HG03175 (cell line): ENCODE results near the gene SLC6A4.
A peak's percentile ranks its signal among the peaks of the same experiment; 100 is the strongest.
"Not testable (repeated sequence)": the region's sequence is repeated elsewhere in the genome, so short reads cannot be mapped to it uniquely, and the experiment has no call there.

Experiments used
- ATAC-seq: cut with Tn5 transposase; IDR thresholded peaks from one replicate; pipeline ENCODE4 v1.9.1; 2021; ENCODE audit warnings: mild to moderate bottlenecking, moderate library complexity; ENCODE audit not compliant: unreplicated experiment

SLC6A4 gene

GRCh38 chr17:30176855-30177254 is 58.6 kb downstream of the SLC6A4 start:
- ATAC-seq, result no peak

DNA sequence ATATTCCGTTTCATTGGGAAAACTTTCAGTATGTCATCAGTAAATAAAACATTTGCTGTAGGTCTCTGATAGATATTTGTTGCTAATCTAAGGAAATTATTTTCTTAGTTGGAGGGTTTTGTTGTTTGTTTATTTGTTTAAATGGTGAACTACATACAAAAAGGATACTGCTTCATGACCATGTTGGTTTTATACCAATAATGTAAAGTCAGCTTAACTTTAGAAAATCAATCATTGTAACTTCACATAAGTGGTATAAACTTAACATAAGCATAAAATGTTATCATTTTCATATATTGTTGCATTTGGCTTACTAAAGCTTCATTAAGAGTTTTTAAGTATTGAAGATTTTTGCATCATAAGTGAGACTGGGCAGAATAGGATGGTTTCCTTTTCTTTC is 60.9 kb downstream of the SLC6A4 start:
- ATAC-seq, result no peak

- peak; percentile 94 for ATAC-seq
These were observed 61.8 kb downstream of the SLC6A4 start for GRCh38 chr17:30173649-30174048.

- ATAC-seq, result no peak
These were observed 62.9 kb downstream of the SLC6A4 start for GRCh38 chr17:30172560-30172959.

DNA sequence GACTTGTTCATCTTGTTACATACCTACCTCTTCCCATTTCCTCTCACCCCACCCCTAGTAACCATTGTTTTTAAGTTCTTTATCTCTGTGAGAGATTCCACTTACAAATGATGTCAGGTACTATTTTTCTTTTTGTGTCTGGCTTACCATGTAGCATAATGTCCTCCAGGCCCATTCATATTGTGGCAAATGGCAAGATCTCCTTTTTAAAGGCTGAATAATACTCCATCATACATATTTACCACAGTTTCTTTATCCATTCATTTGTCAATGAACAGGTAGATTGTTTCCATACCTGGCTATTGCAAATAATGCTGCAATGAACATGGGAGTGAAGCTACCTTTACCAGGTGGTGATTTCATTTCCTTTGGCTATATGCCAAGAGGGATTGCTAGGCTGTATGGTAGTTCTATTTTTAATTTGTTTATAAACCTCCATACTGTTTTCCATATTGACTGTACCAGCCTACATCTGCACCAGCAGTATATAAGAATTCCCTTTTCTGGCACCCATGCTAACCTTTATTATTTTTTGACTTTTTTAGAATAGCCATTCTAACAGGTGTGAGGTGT is 65.0 kb downstream of the SLC6A4 start:
- ATAC-seq, result no peak

DNA sequence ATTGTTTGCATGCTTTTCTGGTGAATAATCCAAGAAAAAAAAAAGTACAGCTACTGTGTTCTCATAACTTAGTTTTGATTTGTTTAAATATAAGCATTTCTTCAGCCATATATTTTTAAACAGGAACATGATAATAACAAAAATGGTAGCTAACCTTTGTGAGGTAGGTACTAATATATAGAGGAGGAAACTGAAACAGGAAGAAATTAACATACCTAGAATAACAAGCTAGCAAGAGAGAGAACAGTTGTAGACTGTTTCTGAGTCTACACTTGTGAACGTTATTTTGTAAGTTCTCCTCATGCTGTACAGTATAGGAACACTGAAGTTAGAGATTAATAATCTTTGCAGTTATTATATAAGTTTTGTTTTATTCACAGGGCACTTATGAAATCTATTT is 69.5 kb downstream of the SLC6A4 start:
- no peak for ATAC-seq

DNA sequence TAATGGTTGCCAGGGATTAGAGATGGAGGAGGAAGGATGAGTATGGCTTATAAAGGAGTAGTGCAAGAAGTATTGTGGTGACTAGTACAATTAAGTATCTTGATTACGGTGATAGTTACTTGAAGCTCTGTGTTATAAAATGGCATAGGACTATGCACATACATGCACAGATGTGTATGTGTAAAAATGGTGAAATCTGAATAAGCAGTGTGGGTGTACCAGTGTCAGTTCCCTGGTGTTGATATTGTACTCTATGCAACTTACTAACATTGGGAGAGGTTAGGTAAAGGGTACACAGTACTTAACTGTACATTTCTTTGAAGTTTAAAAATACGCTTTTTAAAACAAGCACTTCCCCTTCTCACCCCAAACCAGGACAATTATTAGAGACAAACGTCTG is 70.3 kb downstream of the SLC6A4 start:
- no peak for ATAC-seq

DNA sequence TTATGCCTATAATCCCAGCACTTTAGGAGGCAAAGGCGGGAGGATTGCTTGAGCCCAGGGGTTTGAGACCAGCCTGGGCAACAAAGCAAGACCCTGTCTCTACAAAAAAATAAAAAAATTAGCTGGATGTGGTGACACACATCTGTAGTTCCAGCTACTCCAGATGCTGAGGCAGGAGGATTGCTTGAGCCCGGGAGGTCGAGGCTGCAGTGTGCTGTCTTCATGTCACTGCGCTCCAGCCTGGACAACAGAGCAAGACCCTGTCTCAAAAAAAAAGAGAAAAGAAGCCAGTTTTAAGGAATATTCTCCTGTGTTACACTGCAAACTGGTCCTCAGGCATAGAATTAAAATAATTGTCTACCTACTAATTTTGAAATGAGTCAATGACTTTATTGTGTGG is 71.0 kb downstream of the SLC6A4 start:
- no peak for ATAC-seq

DNA sequence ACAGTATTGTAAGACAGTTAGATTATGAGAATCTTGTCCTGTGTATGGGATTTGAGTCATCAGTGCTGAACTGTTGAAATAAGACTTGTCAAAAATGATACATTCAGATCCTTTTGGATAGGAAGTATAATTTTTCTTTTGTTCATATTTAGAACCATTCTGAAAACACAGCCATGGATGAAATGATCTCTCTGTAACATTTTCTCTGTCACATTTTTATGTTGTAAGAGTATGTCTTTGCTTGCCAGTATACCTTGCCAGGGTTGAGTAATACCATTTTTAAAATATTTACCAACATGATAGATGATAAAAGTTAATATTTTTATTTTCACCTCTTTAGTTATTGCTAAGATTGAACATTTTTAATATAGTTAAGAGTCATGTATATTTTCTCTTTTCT is 73.9 kb downstream of the SLC6A4 start:
- no peak for ATAC-seq

- no peak for ATAC-seq
These were observed 74.9 kb downstream of the SLC6A4 start for GRCh38 chr17:30160419-30161172.

DNA sequence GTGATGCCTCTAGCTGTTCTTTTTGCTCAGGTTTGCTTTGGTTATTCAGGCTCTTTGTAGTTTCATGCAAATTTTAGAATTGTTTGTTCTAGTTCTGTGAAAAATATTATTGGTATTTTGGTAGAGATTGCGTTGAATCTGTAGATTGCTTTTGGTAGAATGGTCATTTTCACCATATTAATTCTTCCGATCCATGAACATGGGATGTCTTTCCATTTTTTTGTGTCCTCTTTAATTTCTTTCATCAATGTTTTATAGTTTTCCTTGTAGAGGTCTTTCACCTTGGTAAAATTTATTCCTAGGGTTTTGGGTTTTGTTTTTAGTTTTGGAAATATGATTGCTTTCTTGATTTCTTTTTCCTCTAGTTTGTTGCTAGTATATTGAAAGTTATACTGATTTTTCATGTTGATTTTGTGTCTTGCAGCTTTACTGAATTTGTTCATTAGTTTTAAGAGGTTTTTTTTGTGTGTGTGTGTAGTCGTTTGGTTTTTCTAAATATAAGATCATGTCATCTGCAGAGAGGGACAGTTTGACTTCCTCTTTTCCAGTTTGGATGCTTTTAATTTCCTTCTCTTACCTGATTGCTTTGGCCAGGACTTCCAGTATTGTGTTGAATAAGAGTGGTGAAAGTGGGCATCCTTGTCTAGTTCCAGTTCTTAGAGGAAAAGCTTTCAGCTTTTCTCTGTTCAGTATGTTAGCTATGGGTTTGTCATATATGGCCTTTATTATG is 76.4 kb downstream of the SLC6A4 start:
- ATAC-seq, result no peak

DNA sequence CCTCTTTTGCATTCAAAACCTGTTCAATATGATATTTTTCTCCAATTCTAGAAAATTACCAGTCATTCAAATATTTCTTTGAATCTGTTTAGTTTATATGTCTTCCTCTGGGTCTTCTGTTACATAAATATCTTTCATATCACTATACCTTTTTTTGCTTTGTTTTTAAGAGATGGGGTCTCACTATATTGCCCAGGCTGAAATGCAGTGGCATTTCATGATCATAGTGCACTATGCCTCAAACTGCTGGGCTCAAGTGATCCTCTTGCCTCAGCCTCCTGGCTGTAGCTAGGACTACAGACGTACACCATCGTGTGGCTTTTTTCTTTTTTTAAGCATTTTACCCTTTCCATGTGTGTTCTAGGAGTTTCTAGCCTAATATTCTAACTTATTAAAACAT is 80.1 kb downstream of the SLC6A4 start:
- no peak for ATAC-seq

DNA sequence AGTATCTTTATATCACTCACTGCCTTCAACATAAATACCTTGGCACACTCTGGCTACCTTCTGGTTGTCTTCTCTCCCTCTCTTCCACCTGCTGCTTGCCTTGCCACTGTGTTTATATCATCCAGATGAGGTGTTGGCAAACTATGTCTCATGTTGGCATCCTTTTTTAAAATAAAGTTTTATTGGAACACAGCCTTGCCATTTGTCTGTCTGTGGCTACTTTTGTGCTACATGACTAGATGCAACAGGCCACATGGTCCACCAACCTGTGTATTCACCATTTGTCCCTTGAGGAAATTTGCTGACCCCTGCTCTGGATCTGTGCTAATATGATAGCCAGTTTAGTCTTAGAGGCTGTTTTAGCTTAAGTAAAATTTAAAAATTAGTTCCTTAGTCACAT is 82.0 kb downstream of the SLC6A4 start:
- no peak for ATAC-seq

DNA sequence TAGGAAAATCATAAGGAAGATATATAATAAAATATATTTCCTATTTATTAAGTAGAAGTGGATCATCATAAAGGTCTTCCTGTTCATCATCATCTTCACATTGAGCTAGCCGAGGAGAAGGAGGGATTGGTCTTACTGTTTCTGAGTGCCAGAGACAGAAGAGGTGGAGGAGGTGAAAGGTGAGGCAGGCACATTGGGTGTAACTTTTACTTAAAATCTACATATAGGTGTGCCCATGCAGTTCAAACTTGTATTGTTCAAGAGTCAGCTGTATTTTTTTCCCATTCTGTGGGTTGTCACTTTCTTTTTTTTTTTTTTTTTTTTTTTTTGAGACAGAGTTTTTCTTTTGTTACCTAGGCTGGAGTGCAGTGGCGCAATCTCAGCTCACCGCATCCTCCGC is 84.0 kb downstream of the SLC6A4 start:
- ATAC-seq, result no peak

- ATAC-seq, result no peak
These were observed 87.1 kb downstream of the SLC6A4 start for GRCh38 chr17:30148376-30148775.

DNA sequence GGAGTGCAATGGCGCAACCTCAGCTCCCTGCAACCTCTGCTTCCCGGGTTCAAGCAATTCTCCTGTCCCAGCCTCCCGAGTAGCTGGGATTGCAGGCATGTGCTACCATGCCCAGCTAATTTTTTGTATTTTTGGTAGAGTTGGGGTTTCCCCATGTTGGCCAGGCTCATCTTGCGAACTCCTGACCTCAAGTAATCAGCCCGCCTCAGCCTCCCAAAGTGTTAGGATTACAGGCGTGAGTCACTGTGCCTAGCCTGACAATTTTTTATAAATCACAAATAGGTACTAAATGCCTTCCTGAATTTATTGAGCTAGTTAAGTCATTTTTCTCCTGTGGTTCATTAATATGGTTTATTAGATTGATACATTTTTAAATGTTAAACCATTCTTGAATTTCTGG is 87.6 kb downstream of the SLC6A4 start:
- ATAC-seq, result not testable (repeated sequence)
